HEK293 (cell line): ENCODE measurements around the gene RAP1B.

Experiments used
- CTCF ChIA-PET: fragments of 350-600 bp; formaldehyde crosslinking; extraction: SDS; loops from one replicate; lab custom pipeline; 2021; ENCODE audit warnings: antibody characterized with exemption; lab: Yijun Ruan, JAX
- POLR2A ChIA-PET: fragments of 300-600 bp; formaldehyde crosslinking; extraction: SDS; loops from one replicate; lab custom pipeline; 2020; ENCODE audit warnings: antibody characterized with exemption, inconsistent platforms; lab: Yijun Ruan, JAX
- H3K27ac ChIP-seq: fragments of 200-500 bp; sonication (Bioruptor generic); 2 replicates; pipeline ENCODE4 v1.5.1; 2014; ENCODE audit warnings: low read depth, low read length, control low read depth, inconsistent platforms; ENCODE audit errors: extremely low read depth
- H3K36me3 ChIP-seq, 2 experiments: fragments of 200-500 bp in 1 of 2; sonication (Bioruptor generic) in 1 of 2; 1 replicate in 1 of 2; 2 replicates in 1 of 2; pipeline ENCODE4 v1.5.1; 2014 to 2017; ENCODE audit warnings: inconsistent platforms in 2 of 2, low read length in 2 of 2; ENCODE audit not compliant: control insufficient read depth in 2 of 2, insufficient read depth in 1 of 2
- H3K4me1 ChIP-seq: fragments of 200-500 bp; sonication (Bioruptor generic); 2 replicates; pipeline ENCODE4 v1.5.1; 2014; ENCODE audit warnings: mild to moderate bottlenecking, low read length, inconsistent platforms; ENCODE audit not compliant: control insufficient read depth, insufficient read depth
- H3K4me3 ChIP-seq: 2 replicates; pipeline ENCODE4 v1.5.1; 2011; ENCODE audit warnings: low read depth, mild to moderate bottlenecking, control low read depth, low read length, moderate library complexity
- H3K9me3 ChIP-seq: fragments of 200-500 bp; sonication (Bioruptor generic); 2 replicates; pipeline ENCODE4 v1.5.1; 2014; ENCODE audit warnings: low read depth, low read length, inconsistent platforms; ENCODE audit not compliant: control insufficient read depth, insufficient read depth
- PRDM2 ChIP-seq: fragments of 450-650 bp; formaldehyde crosslinking; IDR thresholded peaks from 2 replicates; pipeline ENCODE4 v1.5.1; 2016; ENCODE audit warnings: missing biosample characterization, missing genetic modification characterization, borderline replicate concordance
- PRDM6 ChIP-seq: fragments of 450-650 bp; formaldehyde crosslinking; IDR thresholded peaks from 2 replicates; pipeline ENCODE4 v1.5.1; 2017; ENCODE audit warnings: missing biosample characterization, missing genetic modification characterization
- SETDB1 ChIP-seq: IDR thresholded peaks from one replicate; pipeline ENCODE4 v1.6.1; 2017; ENCODE audit warnings: mild to moderate bottlenecking, low read length, moderate library complexity, mixed read lengths; ENCODE audit not compliant: insufficient read length
- ZNF19 ChIP-seq: fragments of 450-650 bp; formaldehyde crosslinking; IDR thresholded peaks from 2 replicates; pipeline ENCODE4; 2016; ENCODE audit warnings: missing biosample characterization, missing genetic modification characterization, low read depth
- ZNF266 ChIP-seq: fragments of 450-650 bp; formaldehyde crosslinking; IDR thresholded peaks from 2 replicates; pipeline ENCODE4 v1.5.1; 2016; ENCODE audit warnings: missing biosample characterization, missing genetic modification characterization, low read depth
- ZNF274 ChIP-seq, 2 experiments: fragments of 200-500 bp in 1 of 2; fragments of 450-650 bp in 1 of 2; sonication (Bioruptor generic) in 1 of 2; formaldehyde crosslinking in 1 of 2; IDR thresholded peaks; 2 replicates each; pipeline versions ENCODE4 v1.5.1 to v1.6.1; 2014 to 2016; ENCODE audit warnings: borderline replicate concordance in 1 of 2, inconsistent platforms in 1 of 2, low read length in 1 of 2, missing biosample characterization in 1 of 2, missing genetic modification characterization in 1 of 2
- ZNF366 ChIP-seq: fragments of 450-650 bp; formaldehyde crosslinking; conservative IDR thresholded peaks from 2 replicates; pipeline ENCODE4 v1.5.1; 2016; ENCODE audit warnings: missing biosample characterization, missing genetic modification characterization
- ZNF518A ChIP-seq: fragments of 450-650 bp; formaldehyde crosslinking; conservative IDR thresholded peaks from 2 replicates; pipeline ENCODE4 v1.5.1; 2016; ENCODE audit warnings: low read depth, missing biosample characterization, missing genetic modification characterization
- ZNF76 ChIP-seq: fragments of 450-650 bp; formaldehyde crosslinking; IDR thresholded peaks from 2 replicates; pipeline ENCODE4; 2016; ENCODE audit warnings: low read depth, missing biosample characterization, missing genetic modification characterization, borderline replicate concordance

Gene RAP1B

GRCh38 chr12:68630598-68630997 is 19.9 kb downstream of the RAP1B start:
- no peaks in the 10 kb centered on the region for H3K9me3 ChIP-seq
- peaks cover 0 to 21% of the 10 kb centered on the region in 2 experiments; a peak in 1 of 3 replicates for H3K36me3 ChIP-seq
- peaks cover 8% of the 10 kb centered on the region; the same call in 1 of the 2 replicates for H3K4me1 ChIP-seq
- POLR2A ChIA-PET, result no interaction called here
- CTCF ChIA-PET, result no interaction called here
- H3K4me3 ChIP-seq, result no peak overlapping the region
- no peak overlapping the region for H3K27ac ChIP-seq
- TF ChIP-seq ZNF19 (tag by site-specific recombination) (no peak), ZNF366 (tag by site-specific recombination) (no peak)
- TF ChIP-seq, all 188 proteins: peak for 0

- H3K27ac ChIP-seq, result no peak overlapping the region
- CTCF ChIA-PET, result no interaction called here
These were observed 20.5 kb downstream of the RAP1B start for GRCh38 chr12:68631227-68631626.

GRCh38 chr12:68632486-68632885 is 21.8 kb downstream of the RAP1B start:
- ChIA-PET CTCF (interaction anchor here (0.6 kb wide), 1 partner anchor 10 kb away, joined by 5 read pairs; no protein-coding TSS in a partner anchor), POLR2A (no interaction called here)
- Histone ChIP-seq H3K36me3 (peaks cover 0 to 7% of the 10 kb centered on the region in 2 experiments; a peak in 2 of 3 replicates), H3K4me1 (peaks cover 12% of the 10 kb centered on the region), H3K27ac (no peak overlapping the region), H3K4me3 (no peak overlapping the region), H3K9me3 (no peaks in the 10 kb centered on the region)
- TF ChIP-seq ZNF274 (IDR thresholded peaks at IDR 0.05; ENCODE audit: low read length) (no peak), ZNF274 (tag by site-specific recombination; IDR thresholded peaks at IDR 0.05; ENCODE audit: borderline replicate concordance) (no peak), SETDB1 (no peak), ZNF266 (tag by site-specific recombination) (no peak), PRDM2 (tag by site-specific recombination) (no peak), ZNF76 (tag by site-specific recombination) (no peak)

More at GRCh38 chr12:68631227-68631626, 20.5 kb downstream of the RAP1B start:
- Histone ChIP-seq H3K9me3 (no peaks in the 10 kb centered on the region), H3K36me3 (peaks cover 0 to 17% of the 10 kb centered on the region in 2 experiments; a peak in 2 of 3 replicates), H3K4me1 (peaks cover 10% of the 10 kb centered on the region), H3K4me3 (no peak overlapping the region)
- POLR2A ChIA-PET, result no interaction called here
- TF ChIP-seq PRDM6 (peak; percentile 42; the same call in 1 of the 2 replicates), ZNF518A (tag by site-specific recombination) (no peak)
